ENCODE data around the gene CCR9.

The CCR9 gene

DNA sequence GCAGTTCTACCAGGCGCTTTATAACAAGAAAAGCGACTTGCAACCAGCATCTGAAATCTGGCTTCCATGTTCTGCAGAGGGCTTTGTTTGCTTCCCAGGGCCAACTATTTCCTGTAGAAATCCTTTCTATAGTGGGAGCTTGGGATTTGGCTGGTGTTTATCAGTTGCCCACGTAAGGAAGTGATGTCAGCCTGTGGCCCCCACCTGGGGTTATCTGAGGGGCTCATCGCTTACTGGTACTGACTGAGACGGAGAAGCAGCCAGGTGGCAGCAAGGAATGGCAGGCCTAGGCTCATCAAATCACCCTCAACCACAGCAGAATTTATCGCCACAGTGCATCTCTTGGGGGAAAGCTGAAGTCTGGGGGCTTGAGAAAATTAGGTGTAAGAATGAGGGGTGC lies 14.6 kb upstream of the CCR9 start:
- DNase-seq (ENCODE audit: low read depth in 2 of 2, low spot score in 1 of 2): no peak

DNA sequence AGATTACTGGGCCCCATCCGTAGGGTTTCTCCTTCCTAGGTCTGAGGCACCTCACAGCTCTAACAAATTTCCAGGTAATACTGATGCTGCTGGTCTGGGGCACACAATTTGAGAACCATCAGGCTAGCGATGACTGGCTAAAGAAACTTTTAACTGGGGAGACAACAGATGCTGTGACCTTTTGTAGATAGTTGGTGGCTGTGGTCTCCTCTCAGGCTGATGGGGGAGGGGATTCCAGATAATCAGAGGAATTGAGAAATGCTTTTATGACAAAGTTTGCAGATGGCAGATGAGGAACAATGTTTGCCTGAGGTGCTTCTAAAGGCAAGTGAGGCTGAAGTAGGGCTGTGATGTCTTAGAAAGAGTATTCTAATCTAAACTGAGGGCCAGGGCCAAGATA lies 13.8 kb upstream of the CCR9 start:
- DNase-seq (ENCODE audit: low read depth in 2 of 2, low spot score in 1 of 2): no peak

DNA sequence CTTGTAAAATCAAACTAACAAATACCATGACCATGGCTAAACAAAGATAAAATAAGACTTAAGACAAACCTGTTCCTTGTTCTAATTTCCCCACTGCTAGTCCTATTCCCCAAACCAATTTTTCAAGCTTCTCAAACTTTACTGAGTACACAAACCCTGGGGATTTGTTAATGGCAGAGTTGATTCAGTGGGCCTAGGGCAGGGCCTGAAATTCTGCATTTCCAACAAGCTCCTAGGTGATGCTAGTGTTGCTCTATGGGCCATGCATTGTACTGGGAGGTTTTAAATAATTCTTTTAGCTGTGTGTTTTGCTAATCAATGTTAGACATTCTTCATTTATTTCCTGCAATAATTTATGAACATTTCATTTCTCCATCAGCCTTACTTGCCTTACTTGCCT lies 13.3 kb upstream of the CCR9 start:
- DNase-seq (ENCODE audit: low read depth in 2 of 2, low spot score in 1 of 2): no peak

DNA sequence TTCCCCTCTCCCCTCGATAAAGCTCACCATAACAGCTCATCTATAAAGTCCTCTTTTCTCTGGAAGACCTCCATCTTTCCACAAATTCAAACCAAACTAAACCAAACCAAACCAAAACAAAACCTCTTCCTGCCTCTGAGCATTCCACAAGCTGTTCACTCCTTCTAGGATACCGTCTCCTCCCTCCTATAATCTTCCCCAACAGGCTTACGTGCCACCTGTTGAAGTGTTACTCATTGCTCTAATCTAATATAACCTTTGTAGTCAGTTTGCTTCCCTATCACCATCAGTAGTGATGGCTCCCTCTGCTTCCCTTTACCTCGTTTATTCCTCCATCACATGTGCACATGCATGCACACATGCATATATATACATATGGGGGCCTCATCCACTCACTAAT lies 12.7 kb upstream of the CCR9 start:
- no peak for DNase-seq (ENCODE audit: low read depth in 2 of 2, low spot score in 1 of 2)

DNA sequence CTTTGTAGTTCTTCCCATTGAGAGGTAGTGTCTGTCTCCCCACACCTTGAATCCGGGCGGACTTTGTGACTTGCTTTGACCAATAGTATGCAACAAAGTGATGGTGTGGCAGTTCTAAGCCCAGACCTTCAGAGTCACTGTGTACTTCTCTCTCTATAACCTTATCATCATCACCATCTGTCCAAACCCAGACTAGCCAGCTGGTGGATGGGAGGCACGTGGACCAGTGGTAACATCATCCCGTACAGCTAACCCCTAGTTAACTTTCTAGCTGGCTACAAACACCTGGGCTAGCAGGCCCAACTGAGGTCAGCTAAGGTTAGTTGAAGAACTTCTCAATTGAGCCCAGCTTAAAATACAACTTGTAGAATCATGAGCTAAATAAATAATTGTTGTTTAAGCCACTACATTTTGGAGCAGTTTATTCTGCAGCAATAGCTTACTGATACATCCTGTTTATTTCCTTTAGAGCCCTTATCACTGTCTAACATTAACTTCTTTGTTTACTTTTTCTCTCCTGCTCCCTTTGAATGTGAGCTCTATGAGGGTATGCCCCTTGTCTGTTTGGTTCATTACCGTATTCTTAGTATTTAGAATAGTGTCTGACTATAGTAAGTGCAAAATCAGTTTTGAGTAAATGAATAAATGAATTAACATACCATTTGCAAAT lies 11.5 kb upstream of the CCR9 start:
- no peak for DNase-seq (ENCODE audit: low read depth in 2 of 2, low spot score in 1 of 2)

DNA sequence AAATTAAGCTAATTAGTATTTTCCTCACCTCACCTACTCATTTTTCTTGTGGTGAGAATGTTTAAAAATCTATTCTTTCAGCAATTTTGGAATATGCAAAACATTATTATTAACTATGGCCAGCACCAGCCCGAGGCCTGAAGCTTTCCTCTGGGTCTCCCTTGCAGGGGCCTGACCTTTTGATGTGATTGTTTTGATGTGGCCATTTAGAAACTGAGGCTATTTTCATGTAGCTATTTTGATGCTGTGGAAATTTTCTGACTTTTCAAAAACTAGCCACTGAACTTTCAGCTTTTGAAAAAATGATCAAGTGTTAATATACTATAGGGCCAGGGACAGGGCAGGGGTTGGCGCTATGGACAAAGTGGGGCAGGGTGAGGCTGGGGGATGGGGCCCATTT lies 8.2 kb upstream of the CCR9 start:
- no peak for DNase-seq (ENCODE audit: low read depth in 2 of 2, low spot score in 1 of 2)

DNA sequence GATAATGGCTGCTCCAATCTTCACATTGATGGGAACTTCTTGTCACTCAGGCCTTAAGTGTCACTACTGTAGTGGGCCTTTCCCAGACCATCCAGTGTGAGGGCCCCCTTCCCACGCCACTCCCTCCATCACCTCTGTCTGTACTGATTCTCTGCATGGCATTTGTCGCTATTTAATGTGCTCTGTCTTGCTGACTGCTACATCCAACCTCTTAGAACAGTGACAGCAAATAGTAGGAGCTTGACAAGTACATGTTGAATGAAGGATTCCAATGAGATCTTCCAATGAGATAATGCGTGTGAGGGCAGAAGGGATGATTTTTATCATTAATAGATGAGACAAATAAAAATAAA lies 5.6 kb upstream of the CCR9 start:
- no peak for DNase-seq (ENCODE audit: low read depth in 2 of 2, low spot score in 1 of 2)

DNA sequence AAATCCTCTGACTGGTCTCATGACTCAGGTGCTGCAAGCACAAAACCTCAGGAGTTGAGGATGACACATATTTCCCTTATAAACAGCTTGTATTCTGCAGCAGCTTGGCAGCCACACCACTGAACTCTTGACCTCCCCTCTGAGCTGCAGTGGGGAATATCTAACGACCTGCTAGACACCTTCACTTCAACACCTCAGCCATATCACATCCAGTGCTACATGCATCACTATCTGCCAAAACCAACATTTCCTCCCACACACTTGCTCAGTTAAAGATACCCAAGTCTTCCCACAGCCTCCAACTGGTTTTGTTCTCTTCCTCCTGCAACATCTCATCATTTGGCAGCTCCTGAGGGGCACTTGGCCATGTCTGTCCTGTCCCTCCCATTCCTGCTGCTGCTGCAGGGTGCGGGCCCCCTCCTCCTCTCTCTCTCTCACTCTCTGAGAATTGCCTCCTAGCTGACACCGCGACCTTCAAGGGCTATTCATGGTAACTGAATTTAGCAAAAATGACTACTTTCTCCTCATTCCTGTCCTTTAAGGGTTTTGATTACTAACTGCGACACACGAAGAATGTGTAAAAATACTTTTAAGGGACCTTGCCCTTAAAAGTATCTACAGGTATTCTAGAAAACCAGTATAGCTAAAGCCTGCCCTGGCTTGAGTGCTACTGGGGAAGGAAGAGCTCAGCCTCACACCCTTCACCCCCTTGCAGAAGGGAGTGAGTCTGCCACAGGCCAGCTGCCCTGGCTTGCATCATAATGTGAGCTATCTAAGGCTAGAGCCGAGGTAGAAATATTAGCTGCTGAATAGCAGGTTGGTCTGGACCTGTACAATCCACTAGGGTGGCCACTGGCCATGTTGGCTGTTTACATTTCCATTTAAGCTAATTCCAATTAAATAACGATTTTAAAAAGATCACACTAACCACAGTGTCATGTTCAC lies 5.0 kb upstream of the CCR9 start:
- peak in 1 of 2 donors; percentile 51 for DNase-seq (ENCODE audit: low read depth in 2 of 2, low spot score in 1 of 2)

DNA sequence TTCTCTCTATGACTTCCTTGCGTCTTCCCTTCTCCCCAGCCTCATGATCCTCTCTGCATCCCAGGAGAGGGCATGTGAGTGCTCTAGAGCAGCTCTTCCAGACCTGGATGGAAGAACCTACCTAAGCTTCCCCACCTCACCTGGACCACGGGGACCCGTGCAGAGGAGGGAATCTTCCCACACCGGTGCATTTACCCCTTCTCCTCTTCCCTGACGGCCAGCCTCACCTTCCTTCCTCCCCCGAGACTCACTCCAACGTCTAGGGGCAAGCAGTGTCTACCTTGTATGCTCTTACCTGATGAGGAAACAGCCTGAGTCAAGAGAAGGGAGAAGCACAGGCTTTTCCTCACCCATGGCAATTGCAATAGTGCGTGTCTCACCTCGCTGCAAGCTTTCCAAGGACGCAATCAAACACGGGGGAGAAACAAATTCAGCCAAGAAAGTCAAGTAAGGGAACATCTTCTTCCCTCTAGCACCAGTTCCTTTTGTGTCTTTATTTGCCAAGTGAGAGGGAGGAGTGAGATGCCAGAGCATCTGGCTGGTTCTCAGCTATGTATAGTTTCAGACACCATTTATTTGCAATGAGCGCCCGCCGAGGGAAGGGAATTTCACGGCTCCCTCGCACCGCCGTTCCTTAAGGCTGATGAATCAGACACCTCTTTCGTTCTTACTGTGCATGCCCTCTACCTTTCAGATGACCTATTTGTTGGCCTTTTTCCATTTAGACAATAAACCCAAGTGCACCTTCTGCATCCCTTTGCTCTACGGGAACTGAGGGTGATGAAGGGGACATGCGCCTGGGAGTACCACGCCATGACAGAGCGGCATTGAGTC lies 1.8 kb upstream of the CCR9 start:
- no peak for DNase-seq (ENCODE audit: low read depth in 2 of 2, low spot score in 1 of 2)

DNA sequence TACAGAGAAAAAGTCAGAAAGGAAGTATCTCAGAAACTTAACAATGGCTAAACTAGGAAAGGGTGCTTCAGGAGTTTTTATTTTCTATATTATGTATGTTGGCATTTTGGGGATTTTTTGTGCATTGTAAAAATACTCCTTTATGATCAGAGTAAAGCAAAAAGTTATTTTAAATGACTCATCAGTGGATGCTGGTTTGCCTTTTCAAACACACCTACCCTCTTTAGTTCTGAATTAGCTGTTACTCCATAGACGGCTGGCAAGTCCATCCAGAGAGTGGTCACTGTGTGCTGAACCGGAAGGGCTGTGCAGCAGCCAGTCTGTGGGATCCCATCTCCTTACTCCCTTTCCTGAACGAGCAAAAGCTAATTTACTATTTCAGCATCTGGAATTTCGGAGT lies 942 bp downstream of the CCR9 start:
- DNase-seq (ENCODE audit: low read depth in 2 of 2, low spot score in 1 of 2): no peak

DNA sequence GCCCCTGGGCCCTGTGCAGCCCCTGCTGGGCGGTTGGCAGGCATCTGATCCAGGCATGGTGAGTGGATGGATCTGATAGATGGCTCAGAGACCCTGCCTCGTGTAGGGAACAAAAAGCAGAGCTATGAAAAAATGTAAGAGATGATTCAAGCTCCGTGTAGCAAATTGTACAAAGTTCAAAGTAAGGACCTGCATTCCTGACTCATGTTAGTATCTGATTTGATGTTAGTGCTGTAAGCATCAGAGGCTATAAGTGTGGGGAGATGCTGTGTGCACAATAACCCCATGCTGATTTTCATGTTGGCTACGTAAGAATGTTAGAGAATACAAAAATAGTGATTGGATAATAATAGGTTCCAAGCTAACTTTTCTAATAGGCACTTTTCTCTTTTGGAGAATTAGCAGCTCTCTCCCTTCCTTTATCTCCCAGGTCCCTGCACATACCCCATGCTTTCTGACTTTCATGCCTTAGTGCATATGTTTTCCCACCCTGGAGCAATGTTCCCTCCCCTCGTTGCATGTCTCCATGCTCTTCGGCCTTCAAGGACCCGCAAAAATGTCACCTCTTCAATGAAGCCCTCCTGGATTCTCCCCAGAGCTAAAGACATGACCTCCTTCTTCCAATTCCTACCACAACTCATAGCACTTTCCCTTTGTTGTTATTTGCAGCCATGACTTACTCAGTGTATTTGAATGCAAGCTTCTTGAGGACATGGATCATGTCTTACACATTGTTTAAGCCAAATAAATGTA lies 1.6 kb downstream of the CCR9 start:
- DNase-seq (ENCODE audit: low read depth in 2 of 2, low spot score in 1 of 2): no peak

DNA sequence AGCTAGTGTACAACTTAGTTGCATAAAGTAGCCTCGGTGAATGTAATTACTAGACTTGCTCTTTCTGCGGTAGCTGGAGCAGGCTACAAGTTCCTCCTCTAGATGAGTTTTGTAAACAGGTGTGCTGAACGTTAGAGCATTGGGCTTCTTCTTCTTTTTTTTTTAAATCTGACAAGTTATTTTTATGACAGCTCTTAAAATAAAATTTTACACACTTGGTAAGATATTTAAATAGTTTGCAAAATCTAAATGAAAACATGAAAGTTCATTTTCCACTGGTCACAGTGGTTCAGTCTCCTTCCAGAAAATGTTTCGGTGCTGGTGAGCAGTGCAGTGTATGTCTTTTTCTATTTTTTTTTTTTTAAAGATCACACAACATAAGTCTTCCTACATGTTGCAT lies 3.0 kb downstream of the CCR9 start:
- no peak for DNase-seq (ENCODE audit: low read depth in 2 of 2, low spot score in 1 of 2)

DNA sequence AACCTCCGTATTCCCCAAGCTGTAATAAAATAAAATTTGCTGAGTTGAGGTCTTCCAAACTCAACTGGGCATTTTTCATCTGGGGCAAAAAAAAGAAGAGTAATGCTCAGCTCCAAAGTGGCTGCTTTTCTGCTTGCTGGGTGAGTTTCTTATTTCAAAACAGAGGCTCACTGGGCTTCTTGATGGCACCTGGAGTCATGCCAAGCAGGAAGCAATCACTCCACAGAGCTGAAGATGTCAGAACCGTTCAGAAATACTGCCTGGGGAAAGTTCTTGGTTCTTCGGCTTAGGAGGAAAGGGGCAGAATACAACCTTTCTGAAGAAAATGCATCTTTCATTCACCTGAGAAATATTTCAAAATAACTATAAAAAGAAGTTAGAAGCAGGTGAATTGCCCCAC lies 4.1 kb downstream of the CCR9 start:
- DNase-seq (ENCODE audit: low read depth in 2 of 2, low spot score in 1 of 2): no peak

DNA sequence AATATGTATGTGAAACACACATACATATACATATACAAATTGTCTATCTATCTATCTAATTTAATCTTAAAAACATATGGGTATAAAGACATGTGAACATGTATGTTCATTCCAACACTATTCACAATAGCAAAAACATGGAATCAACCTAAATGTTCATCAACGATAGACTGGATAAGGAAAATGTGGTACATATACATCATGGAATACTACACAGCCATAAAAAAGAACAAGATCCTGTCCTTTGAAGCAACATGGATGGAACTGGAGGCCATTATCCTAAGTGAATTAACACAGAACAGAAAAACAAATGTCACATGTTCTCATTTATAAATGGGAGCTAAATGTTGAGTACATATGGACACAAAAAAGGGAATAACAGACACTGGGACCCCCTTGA lies 5.8 kb downstream of the CCR9 start:
- no peak for DNase-seq (ENCODE audit: low read depth in 2 of 2, low spot score in 1 of 2)

DNA sequence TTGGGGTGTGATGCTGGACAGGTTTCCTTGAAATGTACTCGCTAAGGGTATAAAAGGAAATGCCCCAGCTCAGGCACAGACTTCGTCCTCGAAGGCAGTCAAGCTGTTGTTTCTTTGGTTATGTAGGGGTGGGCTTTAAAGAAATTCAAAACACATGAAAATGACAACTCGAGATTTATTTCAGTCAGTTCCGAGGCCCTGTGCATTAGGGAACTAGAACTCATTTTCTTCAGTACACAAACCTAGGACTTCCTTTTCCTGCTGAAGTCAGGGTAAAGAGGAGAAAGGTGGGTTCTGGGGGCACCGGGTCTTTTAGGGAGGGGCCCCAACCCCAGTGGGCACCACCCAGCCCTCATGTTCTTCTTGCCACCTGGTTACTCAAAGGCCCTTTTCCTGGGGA lies 7.7 kb downstream of the CCR9 start:
- DNase-seq (ENCODE audit: low read depth in 2 of 2, low spot score in 1 of 2): no peak

DNA sequence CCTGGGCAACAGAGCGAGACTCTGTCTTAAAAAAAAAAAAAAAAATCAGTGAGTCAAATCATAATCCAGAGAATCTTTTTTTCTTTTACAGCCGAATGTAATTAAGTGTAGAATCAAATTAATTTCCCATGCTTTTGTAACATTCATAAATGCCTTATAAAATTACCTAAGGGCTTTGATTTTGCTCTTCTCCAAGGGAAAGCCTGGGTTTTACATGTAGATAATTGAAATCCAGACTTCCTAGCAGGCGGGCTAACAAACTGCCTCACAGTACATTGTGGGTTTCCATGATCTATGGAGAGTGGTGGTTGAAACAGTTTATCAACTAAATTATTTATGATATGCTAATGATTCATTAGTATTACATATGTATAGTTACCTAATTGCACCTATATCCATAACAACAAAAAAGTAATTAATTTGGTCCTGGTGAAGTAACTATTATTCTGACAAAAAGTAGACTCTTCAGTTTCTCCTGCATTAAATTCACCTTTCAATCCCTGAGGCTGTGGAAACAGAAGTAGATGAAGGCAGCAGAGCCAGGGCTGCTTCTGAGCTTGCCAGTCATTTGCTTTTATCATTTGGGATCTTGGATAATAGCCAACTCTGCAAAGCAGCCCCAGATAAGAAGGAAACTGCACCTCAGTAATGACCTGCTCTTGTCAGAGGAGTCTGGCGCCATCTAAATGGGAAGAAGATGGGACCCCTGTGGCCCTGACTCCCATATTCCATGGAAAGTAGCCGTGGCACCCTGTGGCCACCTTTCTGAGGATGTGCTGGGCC lies 9.5 kb downstream of the CCR9 start:
- no peak for DNase-seq (ENCODE audit: low read depth in 2 of 2, low spot score in 1 of 2)

DNA sequence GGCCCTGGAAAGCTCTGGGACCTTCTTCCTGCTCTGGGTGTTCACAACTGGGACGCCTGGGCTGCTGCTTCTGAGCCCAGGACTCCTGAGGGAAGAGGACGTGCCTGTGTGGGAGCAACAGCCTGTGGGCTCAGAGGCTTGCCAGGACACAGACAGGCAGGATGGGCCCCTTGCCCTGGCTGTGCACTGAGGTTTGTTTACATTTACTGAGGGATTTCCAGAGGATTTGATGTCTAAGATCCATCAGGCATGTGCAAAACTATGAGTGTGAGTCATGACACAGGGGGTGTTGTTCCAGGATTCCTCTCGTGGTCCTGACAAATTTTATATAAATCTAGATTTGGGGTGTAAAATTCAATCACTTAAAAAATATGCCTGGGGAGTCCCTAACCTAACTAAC lies 10.6 kb downstream of the CCR9 start:
- DNase-seq (ENCODE audit: low read depth in 2 of 2, low spot score in 1 of 2): no peak

DNA sequence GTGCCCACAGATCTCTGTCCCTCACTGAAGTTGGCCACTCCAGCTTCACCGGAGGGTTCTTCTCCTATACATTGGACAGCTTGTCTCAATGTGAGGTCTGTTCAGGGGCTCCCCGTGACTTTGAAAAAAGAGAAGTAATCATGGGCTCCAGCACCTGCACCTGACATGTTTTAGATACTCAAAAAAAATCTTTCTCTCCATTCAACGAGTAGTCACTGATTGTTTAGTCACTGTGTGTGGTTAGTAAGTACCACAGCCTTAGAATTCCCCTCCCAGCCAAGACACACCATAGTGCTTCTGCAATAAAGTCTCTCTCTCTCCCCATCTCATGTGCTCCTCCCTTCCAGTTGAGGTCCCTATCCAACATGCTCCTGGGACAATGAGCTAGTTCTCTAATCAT lies 18.6 kb downstream of the CCR9 start:
- DNase-seq (ENCODE audit: low read depth in 2 of 2, low spot score in 1 of 2): no peak

DNA sequence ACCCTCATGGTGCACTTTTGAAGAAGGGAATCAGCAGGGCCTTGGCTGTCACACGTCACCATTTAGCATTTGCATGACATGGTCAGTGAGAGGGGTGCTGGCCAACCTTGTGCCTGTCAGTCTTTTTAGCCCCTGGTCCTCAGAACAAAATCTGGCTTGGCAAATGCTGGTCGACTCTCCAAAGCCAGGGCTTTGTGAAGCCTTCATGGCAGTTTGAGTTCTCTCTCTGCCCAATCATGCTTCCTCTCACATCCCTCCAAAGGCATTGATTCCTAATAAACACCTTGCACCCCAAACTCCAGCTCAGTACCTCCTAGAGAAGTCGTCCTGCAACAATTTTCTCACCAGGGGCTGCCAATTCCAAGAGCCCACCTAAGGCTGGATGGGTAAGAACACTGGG lies 19.4 kb downstream of the CCR9 start:
- DNase-seq (ENCODE audit: low read depth in 2 of 2, low spot score in 1 of 2): no peak

DNA sequence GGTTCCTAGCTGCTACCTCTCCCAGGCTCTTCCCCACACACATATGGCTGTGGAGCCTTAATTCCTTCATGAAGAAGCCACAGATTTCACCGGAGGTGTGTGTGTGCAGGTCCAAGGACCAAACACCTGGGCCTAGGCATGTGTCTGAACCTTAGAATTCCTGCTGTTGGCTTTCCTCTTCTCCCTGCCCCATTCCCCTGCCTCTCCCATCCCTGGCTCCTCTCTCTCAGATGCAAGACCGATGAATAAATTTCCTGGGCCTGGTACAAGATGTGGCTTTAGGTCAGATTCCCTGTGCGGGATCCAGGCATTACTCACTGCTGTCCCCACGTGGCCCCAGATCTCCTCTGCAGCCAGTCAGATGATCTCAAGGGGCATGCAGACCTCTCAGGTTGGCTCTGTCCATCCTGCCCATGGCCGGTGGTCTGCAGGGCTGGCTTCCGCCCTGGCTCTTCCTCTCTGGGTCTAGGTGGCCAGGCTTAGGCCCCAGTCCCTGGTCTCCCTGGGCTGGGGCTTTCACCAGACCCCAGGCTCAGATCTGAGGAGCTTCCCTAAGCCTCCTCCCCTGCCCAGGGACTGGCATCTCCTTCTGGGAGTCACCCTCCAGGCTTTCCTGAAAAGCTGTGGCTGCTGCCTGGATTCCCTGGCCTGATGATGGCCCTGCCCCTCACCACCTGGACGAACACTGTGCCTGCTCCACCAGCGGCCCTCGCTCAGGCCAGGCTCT lies 20.5 kb downstream of the CCR9 start:
- DNase-seq (ENCODE audit: low read depth in 2 of 2, low spot score in 1 of 2): no peak

Data from stimulated activated CD8-positive, alpha-beta memory T cell treated with anti-CD3 and anti-CD28 coated beads, Interleukin-4, amount 100 ng/mL, for 4 hours (primary cell).